ENCODE measurements around the gene DPH1.

DNA sequence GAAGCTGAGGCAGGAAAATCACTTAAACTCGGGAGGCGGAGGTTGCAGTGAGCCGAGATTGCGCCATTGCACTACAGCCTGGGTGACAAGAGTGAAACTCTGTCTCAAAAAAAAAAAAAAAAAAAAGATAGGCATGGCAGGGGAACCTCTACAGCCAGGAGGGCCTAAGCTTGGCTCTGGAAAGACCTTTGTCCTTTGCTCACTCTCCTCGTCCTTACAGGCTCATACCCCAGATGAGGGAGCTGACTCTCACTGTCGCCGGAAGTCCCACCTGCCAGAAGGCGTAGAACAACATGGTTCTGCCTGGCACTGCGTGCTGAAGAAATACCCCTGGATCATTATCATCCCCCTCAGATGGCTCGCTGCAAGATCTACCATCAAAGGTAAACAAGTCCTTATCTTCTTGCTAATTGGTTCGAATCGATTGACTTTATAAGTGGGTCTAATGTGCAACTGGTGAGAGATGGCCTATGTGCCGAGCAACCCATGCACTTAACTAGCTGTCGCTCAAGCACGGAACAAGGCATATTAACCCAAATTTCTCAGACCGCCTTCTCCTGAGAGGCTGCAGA lies 34.5 kb upstream of the DPH1 start:
- TF ChIP-seq, protein P1, sequence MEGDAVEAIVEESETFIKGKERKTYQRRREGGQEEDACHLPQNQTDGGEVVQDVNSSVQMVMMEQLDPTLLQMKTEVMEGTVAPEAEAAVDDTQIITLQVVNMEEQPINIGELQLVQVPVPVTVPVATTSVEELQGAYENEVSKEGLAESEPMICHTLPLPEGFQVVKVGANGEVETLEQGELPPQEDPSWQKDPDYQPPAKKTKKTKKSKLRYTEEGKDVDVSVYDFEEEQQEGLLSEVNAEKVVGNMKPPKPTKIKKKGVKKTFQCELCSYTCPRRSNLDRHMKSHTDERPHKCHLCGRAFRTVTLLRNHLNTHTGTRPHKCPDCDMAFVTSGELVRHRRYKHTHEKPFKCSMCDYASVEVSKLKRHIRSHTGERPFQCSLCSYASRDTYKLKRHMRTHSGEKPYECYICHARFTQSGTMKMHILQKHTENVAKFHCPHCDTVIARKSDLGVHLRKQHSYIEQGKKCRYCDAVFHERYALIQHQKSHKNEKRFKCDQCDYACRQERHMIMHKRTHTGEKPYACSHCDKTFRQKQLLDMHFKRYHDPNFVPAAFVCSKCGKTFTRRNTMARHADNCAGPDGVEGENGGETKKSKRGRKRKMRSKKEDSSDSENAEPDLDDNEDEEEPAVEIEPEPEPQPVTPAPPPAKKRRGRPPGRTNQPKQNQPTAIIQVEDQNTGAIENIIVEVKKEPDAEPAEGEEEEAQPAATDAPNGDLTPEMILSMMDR (IDR thresholded peaks at IDR 0.05): no peak
- no peak for TF ChIP-seq RAD21 (IDR thresholded peaks at IDR 0.05; ENCODE audit: low read length)
- no peak for TF ChIP-seq GABPA (IDR thresholded peaks at IDR 0.05; ENCODE audit: low read depth)
- TF ChIP-seq, protein P2, sequence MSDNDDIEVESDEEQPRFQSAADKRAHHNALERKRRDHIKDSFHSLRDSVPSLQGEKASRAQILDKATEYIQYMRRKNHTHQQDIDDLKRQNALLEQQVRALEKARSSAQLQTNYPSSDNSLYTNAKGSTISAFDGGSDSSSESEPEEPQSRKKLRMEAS (IDR thresholded peaks at IDR 0.05; ENCODE audit: low read depth): no peak
- no peak for TF ChIP-seq YY1 (IDR thresholded peaks at IDR 0.05; ENCODE audit: low read depth)
- TF ChIP-seq EZH2phosphoT487 (IDR thresholded peaks at IDR 0.05; ENCODE audit: borderline replicate concordance, low read depth): no peak
- TF ChIP-seq TAF1 (IDR thresholded peaks at IDR 0.05; ENCODE audit: borderline replicate concordance, low read depth, low read length): no peak
- TF ChIP-seq TEAD4 (IDR thresholded peaks at IDR 0.05; ENCODE audit: borderline replicate concordance, insufficient read depth): no peak
- TF ChIP-seq FOXM1 (IDR thresholded peaks at IDR 0.05; ENCODE audit: low read depth): no peak
- TF ChIP-seq EP300 (IDR thresholded peaks at IDR 0.05; ENCODE audit: borderline replicate concordance in 1 of 2, low read depth in 1 of 2, low read length in 1 of 2): no peak
- TF ChIP-seq, protein P3, sequence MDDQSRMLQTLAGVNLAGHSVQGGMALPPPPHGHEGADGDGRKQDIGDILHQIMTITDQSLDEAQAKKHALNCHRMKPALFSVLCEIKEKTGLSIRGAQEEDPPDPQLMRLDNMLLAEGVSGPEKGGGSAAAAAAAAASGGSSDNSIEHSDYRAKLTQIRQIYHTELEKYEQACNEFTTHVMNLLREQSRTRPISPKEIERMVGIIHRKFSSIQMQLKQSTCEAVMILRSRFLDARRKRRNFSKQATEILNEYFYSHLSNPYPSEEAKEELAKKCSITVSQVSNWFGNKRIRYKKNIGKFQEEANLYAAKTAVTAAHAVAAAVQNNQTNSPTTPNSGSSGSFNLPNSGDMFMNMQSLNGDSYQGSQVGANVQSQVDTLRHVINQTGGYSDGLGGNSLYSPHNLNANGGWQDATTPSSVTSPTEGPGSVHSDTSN (IDR thresholded peaks at IDR 0.05): no peak
- TF ChIP-seq JUND (IDR thresholded peaks at IDR 0.05): no peak
- TF ChIP-seq RCOR1 (IDR thresholded peaks at IDR 0.05; ENCODE audit: low read length): no peak
- TF ChIP-seq ELF1 (IDR thresholded peaks at IDR 0.05): no peak

Data from SK-N-SH (cell line).